Umbilical cord (tissue), 2 donors: ENCODE data around the gene NPDC1. TPM values are rescaled to one million over a fixed set of nuclear protein-coding genes. Genes with fewer than 3 reads are reported as not detected.
"Not testable (repeated sequence)": the region's sequence is repeated elsewhere in the genome, so short reads cannot be mapped to it uniquely, and the experiment has no call there.

Experiments
- DNase-seq: peaks from one replicate; pipeline ENCODE4 v3.0.0-alpha.2; 2015; ENCODE audit warnings: low spot score
- total RNA-seq: library from RNA; depleted of rRNA; stranded (reverse); fragments of >200 nt; gene quantifications from one replicate; pipeline ENCODE4 v1.2.3, GENCODE V29; 2014; ENCODE audit warnings: low replicate concordance; ENCODE audit not compliant: insufficient read depth

Gene NPDC1
- total RNA-seq, 1 donor from 2014 or later: 6.5 TPM

- DNase-seq: no peak
Observed at GRCh38 chr9:137040568-137040967, 5.4 kb downstream of the NPDC1 start.

DNA sequence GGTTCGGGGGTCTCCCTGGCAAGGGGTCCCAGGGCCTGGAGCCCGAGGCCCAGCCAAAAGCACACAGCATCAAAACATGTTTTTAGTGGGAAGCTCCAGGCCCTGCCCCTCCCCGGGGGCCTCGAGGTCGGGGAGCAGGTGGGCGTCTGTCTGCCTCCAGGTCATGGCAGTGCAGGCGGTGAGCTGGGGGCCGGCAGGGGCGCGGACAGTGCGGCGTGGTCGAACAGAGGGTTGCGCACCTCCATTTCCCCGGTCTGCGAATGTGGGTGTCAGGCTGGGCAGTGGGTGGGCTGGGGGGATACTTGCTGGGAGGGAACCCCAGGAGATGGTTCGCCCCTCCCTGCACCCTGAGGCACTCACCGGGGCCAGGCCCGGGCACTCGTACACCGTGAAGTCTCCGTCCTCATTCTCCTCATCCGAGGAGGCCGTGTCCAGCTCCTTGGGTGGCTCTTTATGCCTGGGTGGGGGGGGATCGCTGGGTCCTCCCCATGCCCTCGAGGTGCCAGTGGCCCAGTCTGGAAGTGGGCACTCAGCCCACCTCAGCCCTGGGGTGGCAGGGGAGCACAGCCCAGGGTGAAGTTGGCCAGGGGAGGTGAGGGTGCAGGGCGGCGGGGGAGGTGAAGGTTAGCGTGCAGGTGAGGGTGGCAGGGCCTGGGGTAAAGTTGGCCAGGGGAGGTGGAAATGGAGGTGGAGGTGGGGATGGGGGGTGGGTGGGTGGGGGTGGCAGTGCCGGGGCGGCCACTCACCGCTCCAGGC lies 6.2 kb downstream of the NPDC1 start:
- DNase-seq: no peak

DNA sequence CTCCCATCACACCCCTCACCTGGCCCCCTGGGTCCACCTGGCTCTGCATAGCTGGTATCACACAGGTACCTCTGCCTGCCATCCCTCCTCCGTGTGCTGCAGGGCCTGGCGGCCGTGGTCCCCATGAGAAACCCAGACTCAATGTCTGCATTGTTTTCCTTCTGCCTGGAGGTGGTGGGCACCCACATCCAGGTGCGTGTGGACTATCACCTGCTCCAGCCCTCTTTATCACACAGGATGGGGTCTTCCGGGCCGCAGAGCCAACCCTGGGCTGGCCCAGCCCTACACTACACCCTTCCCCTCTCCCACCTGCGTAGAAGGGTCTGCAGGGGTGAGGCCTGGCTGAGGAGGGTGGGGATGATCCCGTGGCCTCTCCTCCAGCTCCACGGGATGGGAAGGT lies 7.1 kb downstream of the NPDC1 start:
- no peak for DNase-seq

DNA sequence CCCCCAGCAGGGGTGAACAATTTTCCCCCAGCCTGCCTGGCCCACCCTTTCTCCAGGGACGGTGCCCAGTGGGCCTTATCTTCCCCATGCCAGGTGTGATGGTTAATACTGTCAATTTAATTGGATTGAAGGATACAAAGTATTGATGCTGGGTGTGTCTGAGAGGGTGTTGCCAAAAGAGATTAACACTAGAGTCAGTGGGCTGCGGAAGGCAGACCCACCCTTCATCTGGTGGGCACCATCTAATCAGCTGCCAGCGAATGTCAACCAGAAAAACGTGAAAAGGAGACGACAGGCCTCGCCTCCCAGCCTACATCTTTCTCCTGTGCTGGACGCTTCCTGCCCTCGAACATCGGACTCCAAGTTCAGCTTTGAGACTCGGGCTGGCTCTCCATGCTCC lies 8.5 kb downstream of the NPDC1 start:
- no peak for DNase-seq

DNA sequence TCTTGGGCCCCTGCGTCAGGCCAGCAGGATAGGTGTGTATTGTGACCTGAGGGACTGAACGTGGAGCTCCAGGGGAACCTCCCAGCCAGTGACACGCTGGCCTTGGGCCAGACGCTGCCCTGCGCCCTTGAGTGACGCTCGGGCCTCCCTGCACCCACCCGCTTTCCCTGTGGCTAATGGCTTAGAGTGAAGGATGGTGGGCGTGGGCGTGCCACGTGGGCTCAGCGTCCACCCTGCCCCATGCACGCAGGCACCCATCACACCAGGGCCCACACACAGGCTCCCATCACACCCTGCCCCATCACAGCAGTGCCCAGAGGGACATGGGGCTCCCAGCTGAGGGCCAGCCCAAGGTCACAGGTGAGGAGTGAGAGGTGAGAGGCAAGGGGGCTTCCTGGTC lies 8.9 kb downstream of the NPDC1 start:
- no peak for DNase-seq

DNA sequence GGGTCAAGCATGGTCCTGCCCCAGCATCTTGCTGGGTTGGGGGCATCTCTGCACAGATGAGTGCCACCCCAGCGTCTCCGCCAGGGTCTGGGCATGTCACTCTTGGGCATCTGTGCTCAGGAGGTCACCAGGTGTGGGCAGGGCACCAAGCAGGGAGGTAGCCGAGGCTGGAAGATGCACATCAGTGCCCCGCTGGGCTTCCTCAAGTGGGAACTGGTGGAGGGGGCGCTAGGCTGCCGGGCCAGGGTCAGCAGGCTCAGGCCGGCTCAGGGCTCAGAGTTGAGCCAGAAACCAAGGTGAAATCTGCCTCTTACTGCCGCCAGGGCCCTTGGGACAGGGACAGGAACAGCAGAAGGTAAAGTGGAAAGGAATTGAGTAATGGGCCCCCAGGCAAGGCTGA lies 10.0 kb downstream of the NPDC1 start:
- DNase-seq: no peak

GRCh38 chr9:137035507-137035834 lies 10.5 kb downstream of the NPDC1 start:
- DNase-seq: no peak

DNA sequence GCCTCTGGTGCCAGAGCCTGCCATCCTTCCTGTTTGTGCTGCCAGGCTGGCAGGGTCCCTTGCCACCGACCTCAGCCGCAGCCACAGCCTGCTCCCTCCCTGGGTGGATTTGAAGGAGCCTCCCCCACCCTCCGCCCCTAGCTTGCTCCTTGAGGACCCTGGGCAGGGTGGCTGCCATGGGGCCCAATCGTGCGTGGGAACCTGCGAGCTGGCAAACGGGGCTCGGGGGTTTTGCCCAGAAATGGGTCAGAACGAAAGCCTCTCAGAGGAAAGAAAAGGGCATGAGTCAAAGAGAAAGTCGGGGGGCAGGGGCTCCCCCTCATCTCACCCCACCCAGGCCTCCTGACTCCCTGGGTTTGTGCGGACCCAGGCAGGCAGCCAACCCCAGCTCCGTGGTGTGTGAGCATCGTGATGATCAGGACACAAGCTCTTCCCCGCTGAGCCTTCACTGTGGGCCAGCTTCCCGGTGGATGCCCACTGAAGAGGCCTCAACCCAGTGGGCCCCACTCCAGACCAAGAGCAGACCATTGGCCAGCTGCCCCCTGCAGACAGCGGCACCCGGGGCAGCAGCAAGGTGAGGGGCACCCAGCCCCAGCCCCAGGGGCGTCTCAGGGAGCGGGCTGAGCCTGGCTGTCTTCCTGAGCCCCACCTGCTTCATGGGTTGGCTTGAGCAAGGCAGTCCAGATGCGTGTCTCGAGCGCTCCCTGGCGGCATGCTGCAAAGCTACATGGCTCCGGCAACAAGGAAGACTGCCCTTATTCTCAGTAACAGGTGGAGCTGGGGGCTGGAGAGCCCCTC lies 11.1 kb downstream of the NPDC1 start:
- peak; percentile 85 for DNase-seq

DNA sequence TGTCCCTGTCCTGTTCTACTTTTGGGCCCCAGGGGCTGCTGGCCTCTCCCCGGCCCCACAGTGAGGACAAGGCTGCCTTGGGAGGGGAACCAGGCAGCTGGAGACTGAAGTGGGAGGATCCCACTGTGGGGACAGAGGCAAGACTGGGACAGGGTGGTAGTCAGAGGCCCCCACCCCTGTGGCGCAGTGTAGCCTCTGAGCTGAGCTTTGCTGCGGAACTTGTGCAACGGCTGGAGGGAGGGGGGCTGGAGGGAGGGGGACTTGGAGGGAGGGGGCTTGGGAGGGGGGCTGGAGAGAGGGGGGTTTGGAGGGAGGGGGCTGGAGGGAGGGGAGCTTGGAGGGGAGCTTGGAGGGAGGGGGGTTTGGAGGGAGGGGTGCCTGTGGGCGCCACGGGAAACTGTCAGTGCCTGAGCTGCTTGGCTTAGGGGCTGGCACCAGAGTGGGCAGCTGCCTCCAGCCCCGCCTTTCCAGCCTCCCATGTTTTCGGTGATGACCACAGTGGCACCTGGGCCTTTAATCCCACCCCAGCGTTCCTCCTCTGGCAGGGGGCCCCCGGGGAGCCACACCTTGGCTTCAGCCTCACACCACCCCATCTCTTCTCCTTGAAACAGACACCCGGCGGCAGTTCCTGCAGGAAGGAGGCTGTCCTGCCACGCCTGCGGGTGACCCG lies 11.8 kb downstream of the NPDC1 start:
- DNase-seq: no peak

GRCh38 chr9:137033481-137033880 lies 12.5 kb downstream of the NPDC1 start:
- DNase-seq: not testable (repeated sequence)

DNA sequence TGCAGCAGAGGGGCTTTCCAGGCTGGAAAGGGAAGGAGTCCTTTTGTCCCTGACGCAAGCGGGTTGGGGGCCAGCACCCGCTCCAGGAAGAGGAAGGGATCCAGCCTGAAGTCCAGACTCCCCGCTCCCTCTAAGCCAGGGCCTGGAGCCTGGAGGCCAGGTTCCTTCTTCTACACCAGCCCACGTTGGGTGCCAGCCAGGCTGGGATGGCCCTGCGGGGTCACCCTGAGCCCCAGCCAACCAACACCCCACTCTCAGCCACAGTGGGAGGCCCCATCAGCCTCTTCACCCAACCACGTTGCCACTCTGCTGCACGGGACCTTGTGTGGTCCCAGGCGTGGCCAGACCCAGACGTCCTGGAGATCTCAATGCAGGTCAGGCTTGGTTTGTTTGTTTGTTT lies 13.1 kb downstream of the NPDC1 start:
- DNase-seq: no peak

GRCh38 chr9:137031904-137032640 lies 13.9 kb downstream of the NPDC1 start, which contains the start of gene FUT7:
TSS of gene FUT7 (minus strand) at chr9:137032088. CDS start at chr9:137031991, 97 bp downstream.
- peak; percentile 38 for DNase-seq

DNA sequence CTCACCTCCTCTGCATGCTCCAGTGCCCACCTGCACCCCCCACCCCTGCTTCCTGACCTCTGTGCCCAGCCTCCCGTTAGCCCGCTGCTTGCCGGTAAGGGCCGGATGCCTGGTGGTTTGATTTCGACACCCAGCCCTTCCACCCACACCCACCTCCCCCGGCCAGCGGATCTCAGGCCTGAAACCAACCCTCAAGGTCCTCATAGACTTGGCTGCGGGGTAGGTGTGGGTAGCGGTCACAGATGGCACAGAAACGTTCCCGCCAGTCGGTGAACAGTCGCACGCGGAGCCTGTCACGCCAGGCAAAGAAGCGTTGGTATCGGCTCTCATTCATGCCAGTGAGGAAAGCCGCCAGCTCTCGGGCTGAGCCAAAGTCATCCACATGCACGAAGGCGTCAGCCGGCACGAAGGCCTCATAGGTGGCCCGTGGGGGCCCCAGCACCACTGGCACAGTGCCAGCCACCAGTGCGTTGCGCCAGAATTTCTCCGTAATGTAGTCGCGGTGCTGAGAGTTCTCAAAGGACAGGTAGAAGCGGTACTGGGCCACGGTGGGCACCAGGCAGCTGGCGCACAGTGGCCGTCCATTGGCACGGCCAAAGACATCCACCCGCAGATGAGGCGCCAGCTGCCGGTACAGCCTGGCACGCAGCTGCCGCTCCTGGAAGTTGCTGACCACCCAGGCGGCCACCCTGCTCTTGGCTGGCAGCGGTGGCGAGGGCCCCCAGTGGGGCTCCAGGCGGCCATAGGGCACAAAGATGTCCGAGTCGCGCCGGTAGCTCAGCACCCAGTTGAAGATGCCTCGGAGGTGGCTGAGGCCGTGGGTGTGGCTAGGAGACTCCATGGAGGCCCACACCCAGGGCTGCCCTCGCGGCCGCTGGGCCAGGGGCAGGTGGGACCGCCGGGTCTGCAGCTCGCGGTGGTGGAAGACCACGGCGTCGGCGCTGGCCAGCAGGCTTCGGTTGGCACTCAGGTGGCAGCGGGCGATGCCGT lies 15.1 kb downstream of the NPDC1 start:
- DNase-seq: no peak

- DNase-seq: no peak
Observed at GRCh38 chr9:137030006-137030405, 16.0 kb downstream of the NPDC1 start.

GRCh38 chr9:137029058-137029936 lies 16.7 kb downstream of the NPDC1 start:
- peak; percentile 50 for DNase-seq

- DNase-seq: peak; percentile 45
Observed at GRCh38 chr9:137028263-137029057, 17.5 kb downstream of the NPDC1 start.

DNA sequence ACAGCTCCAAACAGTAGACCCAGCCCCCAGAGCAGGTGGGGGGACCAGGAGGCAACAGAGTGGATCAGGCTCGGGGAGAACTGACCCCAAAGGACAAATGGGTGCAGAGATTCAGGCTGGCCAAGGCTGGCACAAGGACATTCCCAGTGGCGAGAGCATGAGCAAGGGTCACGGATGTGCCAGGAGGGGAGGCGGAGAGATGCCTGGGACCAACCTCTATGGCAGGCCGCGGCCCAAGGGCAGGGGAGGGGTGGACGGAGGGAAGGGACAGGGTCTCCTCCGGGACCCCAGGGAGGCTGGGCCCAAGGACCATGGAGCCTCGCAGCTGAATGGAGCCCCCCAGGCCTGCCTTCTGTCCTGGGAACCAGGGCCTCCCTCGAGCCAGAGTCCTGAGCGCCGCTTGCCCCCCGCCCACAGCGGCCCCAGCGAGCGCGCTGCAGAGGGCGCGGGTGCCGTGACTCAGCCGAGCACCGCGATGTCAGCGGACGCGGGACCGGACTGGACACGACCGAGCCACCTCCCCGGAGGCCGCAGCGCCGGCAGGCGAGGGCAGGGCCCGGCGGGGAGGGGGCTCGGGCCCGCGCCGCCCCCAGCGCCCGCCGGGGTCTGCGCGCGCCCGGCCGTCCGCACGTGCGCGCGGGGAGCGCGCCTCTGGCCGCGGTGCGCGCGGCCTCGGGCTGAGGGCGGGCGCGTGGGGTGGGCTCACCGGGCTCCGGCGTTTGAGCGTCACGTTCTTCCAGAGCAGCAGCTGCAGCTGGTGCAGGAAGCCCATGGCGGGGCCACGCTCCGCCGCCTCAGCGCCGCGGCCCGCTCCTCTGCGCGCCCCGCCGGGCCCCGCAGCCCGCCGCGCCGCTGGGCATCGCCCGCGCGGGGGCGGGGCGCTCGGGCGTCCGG lies 18.4 kb downstream of the NPDC1 start, which contains the start of gene ABCA2:
ABCA2 (minus strand) TSS at position 869 of the 894 bp plus-strand sequence; CDS start at position 772, 97 bp downstream.
- DNase-seq: no peak
